Neuron (in vitro differentiated cells): ENCODE results near the gene MAPK1.
"Not testable (repeated sequence)": the region's sequence is repeated elsewhere in the genome, so short reads cannot be mapped to it uniquely, and the experiment has no call there.

Experiments
- H2AFZ ChIP-seq: one replicate; pipeline ENCODE4 v1.6.1; 2013; ENCODE audit warnings: low read depth, mild to moderate bottlenecking, inconsistent platforms, low read length, moderate library complexity
- H3K27me3 ChIP-seq: one replicate; pipeline ENCODE4 v1.6.1; 2013; ENCODE audit warnings: low read length; ENCODE audit not compliant: insufficient read depth
- H3K36me3 ChIP-seq: one replicate; pipeline ENCODE4 v1.6.1; 2013; ENCODE audit warnings: low read length; ENCODE audit not compliant: insufficient read depth
- H3K4me1 ChIP-seq: one replicate; pipeline ENCODE4 v1.6.1; 2013; ENCODE audit warnings: low read length; ENCODE audit not compliant: insufficient read depth
- H3K4me3 ChIP-seq: 2 replicates; pipeline ENCODE4 v1.5.1; 2013; ENCODE audit warnings: mild to moderate bottlenecking, low read length, moderate library complexity
- H3K9me3 ChIP-seq: one replicate; pipeline ENCODE4 v1.6.1; 2013; ENCODE audit warnings: low read length

Gene MAPK1

DNA sequence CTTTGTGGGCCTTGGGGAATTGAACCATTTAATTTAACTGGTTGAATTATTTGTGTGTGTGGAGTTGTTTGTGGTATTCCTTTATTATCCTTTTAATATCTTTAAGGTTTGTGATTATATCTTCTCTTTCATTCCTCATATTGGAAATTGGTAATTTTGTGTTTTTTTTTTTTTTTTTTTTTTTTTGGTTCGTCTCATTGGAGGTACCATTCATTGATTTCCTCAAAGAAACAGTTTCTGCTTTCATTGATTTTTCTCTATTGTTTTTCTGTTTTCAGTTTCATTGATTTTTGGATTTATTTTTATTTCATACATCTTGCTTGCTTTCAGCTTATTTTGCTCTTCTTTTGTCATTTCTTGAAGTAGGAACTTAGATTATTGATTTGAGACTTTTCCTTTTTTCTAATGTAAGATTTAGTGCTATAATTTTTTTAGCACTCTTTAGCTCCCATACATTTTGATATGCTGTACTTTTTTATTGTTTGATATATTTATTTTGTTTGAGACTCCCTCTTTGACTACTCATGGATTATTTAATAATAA is 31.0 kb upstream of the MAPK1 start:
- no peaks in the 10 kb centered on the region for H3K27me3 ChIP-seq
- H2AFZ ChIP-seq: no peak overlapping the region
- no peaks in the 10 kb centered on the region for H3K36me3 ChIP-seq
- H3K9me3 ChIP-seq: no peaks in the 10 kb centered on the region
- H3K4me3 ChIP-seq: no peak overlapping the region
- H3K4me1 ChIP-seq: no peaks in the 10 kb centered on the region

DNA sequence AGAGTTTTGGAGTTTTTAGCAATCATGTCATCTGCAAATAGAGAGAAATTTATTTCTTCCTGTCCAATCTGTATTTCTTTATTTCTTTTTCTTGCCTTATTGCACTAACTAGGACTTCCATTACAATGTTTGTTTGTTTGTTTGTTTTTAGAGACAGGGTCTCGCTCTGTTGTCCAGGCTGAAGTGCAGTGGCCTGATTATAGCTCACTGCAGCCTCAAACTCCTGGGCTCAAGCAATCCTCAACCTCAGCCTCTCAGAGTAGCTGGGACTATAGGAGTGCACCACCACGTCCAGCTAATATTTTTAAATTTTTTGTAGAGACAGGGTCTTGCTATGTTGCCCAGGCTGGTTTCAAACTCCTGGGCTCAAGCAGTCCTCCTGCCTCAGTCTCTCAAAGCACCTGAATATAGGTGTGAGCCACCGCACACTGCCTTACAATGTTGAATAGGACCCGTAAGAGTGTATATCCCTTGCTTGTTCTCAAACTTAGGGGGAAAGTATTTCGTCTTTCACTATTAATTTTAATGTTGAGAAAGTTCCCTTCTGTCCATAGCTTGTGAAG is 29.6 kb upstream of the MAPK1 start:
- no peaks in the 10 kb centered on the region for H3K9me3 ChIP-seq
- H3K4me1 ChIP-seq: no peaks in the 10 kb centered on the region
- H3K36me3 ChIP-seq: no peaks in the 10 kb centered on the region
- no peaks in the 10 kb centered on the region for H3K27me3 ChIP-seq
- no peak overlapping the region for H2AFZ ChIP-seq
- no peak overlapping the region for H3K4me3 ChIP-seq

DNA sequence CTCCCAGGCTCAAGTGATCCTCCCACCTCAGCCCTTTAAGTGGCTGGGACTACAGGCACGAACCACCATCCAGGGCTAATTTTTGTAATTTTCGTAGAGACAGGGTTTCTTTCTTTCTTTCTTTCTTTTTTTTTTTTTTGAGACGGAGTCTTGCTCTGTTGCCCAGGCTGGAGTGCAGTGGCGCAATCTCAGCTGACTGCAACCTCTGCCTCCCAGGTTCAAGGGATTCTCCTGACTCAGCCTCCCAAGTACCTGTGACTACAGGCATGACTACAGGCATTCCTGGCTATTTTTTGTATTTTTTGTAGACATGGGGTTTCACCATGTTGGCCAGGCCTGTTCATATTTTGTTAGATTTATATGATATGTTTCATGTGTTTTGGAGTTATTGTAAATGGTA is 28.8 kb upstream of the MAPK1 start:
- not testable (repeated sequence) for H3K9me3 ChIP-seq, H3K4me3 ChIP-seq

DNA sequence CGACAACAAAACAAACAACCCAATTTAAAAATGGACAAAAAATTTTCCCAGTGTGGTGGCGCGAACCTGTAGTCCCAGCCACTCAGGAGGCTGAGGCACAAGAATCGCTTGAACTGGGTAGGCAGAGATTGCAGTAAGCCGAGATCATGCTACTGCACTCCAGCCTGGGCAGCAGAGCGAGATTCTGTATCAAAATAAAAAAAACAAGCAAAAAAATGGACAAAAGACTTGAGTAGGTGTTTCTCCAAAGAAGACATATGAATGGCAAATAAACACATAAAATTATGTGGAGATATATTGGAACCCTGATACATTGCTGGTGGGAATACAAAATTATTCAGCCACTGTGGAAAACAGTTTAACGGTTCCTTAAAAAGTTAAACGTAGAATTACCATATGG is 27.4 kb upstream of the MAPK1 start:
- Histone ChIP-seq H3K9me3 (no peaks in the 10 kb centered on the region), H3K4me1 (peaks cover under 1% of the 10 kb centered on the region), H3K27me3 (no peaks in the 10 kb centered on the region), H3K36me3 (no peaks in the 10 kb centered on the region), H2AFZ (no peak overlapping the region), H3K4me3 (no peak overlapping the region)

More for the DNA sequence above, 28.8 kb upstream of the MAPK1 start:
- not testable (repeated sequence) for H3K36me3 ChIP-seq, H2AFZ ChIP-seq, H3K27me3 ChIP-seq, H3K4me1 ChIP-seq

DNA sequence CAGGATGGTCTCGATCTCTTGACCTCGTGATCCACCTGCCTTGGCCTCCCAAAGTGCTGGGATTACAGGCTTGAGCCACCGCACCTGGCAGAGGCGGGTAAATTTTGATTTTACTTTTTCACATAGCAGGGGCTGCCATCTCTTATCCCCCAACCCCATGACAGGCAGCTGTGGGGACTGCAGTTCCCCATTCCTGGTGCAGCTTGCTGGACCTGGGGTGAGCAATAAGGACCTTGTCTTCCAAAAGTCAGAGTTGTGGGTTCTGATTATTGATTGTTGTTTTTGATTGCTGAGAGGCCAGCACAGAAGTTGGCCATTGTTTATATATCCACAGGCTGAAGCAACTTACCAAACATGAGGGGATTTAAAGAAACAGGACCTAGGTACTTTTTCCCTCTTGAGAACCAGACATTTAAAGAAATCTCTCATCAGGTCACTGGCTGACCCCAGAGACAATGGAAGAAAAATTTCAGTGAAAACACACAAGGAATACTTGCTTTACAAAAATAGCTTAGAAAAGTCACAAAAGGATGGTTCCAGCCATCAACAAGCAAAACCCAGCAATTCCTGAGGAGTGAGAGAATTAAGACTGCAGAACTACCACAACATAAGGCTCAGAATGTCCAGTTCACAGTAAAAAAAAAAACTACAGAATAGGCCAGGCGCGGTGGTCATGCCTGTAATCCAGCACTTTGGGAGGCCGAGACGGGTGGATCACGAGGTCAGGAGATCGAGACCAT is 22.0 kb upstream of the MAPK1 start:
- no peak overlapping the region for H3K4me3 ChIP-seq
- no peak overlapping the region for H2AFZ ChIP-seq
- peaks cover 4% of the 10 kb centered on the region for H3K4me1 ChIP-seq
- H3K27me3 ChIP-seq: no peaks in the 10 kb centered on the region
- H3K36me3 ChIP-seq: no peaks in the 10 kb centered on the region
- no peaks in the 10 kb centered on the region for H3K9me3 ChIP-seq

DNA sequence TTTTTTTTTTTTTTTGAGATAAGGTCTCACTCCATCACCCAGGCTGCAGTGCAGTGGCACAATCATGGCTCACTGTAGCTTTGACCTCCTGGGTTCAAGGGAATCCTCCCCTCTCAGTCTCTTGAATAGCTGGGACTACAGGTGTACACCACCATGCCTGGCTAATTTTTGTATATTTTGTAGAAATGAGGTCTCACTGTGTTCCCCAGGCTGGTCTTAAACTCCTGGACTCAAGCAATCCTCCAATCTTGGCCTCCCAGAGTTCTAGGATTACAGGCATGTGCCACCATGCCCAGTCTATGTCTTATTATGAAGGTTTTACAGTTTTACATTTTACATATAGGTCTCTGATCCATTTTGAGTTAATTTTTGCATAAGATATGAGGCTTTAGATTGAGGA is 20.4 kb upstream of the MAPK1 start:
- Histone ChIP-seq H3K4me1 (peaks cover 4% of the 10 kb centered on the region), H3K9me3 (no peaks in the 10 kb centered on the region), H2AFZ (no peak overlapping the region), H3K27me3 (no peaks in the 10 kb centered on the region), H3K4me3 (no peak overlapping the region), H3K36me3 (no peaks in the 10 kb centered on the region)

DNA sequence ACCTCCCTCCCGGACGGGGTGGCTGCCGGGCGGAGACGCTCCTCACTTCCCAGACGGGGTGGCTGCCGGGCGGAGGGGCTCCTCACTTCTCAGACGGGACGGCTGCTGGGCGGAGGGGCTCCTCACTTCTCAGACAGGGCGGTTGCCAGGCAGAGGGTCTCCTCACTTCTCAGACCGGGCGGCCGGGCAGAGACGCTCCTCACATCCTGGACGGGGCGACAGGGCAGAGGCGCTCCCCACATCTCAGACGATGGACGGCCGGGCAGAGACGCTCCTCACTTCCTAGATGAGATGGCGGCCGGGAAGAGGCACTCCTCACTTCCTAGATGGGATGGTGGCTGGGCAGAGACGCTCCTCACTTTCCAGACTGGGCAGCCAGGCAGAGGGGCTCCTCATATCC is 16.5 kb upstream of the MAPK1 start:
- not testable (repeated sequence) for H3K4me3 ChIP-seq, H3K9me3 ChIP-seq, H2AFZ ChIP-seq, H3K27me3 ChIP-seq, H3K4me1 ChIP-seq, H3K36me3 ChIP-seq

DNA sequence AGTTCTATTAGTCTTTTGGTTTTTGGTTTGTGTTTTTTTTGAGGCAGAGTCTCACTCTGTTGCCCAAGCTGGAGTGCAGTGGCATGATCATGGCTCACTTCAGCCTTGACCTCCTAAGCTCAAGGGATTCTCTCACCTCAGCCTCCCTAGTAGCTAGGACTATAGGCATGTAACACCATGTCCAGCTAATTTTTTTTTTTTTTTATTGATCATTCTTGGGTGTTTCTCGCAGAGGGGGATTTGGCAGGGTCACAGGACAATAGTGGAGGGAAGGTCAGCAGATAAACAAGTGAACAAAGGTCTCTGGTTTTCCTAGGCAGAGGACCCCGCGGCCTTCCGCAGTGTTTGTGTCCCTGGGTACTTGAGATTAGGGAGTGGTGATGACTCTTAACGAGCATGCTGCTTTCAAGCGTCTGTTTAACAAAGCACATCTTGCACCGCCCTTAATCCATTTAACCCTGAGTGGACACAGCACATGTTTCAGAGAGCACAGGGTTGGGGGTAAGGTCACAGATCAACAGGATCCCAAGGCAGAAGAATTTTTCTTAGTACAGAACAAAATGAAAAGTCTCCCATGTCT is 15.4 kb upstream of the MAPK1 start:
- H3K4me3 ChIP-seq, H2AFZ ChIP-seq, H3K27me3 ChIP-seq, H3K9me3 ChIP-seq, H3K4me1 ChIP-seq, H3K36me3 ChIP-seq: not testable (repeated sequence)

DNA sequence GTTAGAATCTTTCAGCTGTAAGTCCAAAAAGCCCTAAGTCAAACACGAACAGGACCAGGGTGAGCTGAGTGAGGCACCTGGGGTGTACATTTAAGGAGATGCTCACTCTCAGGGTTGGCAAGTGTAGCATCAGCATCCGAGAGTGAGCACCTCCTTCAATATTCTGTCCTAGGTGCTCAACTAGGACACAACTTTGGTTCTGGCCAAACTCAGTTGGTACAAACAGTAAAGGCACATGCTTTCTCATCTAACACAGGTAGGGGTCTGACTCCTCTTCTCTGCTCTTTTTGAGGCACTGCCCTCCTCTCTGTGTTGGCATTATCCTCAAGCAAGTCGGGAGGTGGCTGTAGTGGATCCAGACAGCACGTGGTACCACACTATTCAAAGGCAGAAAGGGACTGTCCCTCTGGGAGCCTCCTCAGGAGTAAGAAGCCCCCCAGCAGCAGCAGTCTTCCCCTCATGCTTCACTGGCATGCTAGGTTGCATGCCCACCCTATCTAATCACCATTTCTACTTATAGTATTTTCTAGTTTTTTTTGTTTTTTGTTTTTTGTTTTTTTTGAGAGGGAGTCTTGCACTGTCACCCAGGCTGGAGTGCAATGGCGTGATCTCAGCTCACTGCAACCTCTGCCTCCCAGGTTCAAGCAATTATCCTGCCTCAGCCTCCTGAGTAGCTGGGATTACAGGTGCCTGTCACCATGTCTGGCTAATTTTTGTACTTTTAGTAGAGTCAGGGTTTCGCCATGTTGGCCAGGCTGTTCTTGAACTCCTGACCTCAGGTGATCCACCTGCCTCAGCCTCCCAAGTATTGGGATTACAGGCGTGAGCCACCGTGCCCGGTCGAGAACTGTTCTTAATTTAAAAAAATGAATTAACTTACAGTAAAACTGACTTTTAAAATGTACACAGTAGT is 14.7 kb upstream of the MAPK1 start:
- no peaks in the 10 kb centered on the region for H3K9me3 ChIP-seq
- H3K4me1 ChIP-seq: no peaks in the 10 kb centered on the region
- H2AFZ ChIP-seq: no peak overlapping the region
- H3K4me3 ChIP-seq: no peak overlapping the region
- no peaks in the 10 kb centered on the region for H3K36me3 ChIP-seq
- H3K27me3 ChIP-seq: no peaks in the 10 kb centered on the region

DNA sequence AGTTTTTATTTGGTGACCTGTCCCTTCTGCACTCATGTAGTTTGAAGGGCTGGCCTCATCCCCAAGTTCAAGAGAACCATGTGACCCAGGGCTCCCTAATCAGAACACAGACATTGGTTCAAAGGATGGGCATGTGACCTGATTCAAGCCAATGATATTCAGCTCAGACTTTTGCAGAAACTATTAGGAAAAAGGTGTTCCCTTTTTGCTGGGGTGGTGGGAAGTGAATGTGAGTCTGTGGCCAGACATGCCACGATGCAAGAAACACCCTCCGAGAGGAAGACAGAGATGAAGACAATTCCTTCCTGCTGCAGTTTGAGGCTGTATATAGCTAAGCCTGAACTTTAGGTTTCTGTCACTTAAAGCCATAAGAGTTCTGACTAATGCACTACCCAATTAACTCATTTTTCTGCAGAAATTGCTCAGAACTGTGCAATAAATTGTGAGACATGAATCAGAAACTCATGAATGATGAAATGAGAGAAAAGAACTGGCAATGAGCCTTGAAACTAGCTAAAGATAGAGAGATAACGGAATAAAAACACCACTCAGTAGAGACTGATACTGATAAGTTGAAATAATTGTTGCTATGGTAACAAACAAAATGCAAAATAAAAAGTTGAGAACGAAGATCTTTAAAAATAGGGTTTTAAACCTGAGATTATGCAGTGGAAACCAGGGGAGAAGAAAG is 9.2 kb upstream of the MAPK1 start:
- no peaks in the 10 kb centered on the region for H3K4me1 ChIP-seq
- H3K27me3 ChIP-seq: no peaks in the 10 kb centered on the region
- no peak overlapping the region for H2AFZ ChIP-seq
- no peaks in the 10 kb centered on the region for H3K9me3 ChIP-seq
- H3K4me3 ChIP-seq: no peak overlapping the region
- H3K36me3 ChIP-seq: no peaks in the 10 kb centered on the region

DNA sequence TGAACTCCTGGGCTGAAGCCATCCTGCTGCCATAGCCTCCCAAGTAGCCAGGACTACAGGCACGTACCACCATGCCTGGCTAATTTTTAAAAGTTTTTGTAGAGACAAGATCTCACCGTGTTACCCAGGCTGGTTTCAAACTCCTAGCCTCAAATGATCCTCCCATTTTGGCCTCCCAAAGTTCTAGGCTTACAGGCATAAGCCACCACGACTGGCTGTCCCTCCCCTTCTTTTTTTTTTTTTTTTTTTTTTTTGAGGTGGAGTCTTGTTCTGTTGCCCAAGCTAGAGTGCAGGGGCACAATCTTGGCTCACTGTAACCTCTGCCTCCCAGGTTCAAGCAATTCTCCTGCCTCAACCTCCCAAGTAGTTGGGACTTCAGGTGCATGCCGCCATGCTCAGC is 7.5 kb upstream of the MAPK1 start:
- not testable (repeated sequence) for H3K4me3 ChIP-seq, H3K36me3 ChIP-seq, H3K27me3 ChIP-seq, H2AFZ ChIP-seq, H3K9me3 ChIP-seq, H3K4me1 ChIP-seq

DNA sequence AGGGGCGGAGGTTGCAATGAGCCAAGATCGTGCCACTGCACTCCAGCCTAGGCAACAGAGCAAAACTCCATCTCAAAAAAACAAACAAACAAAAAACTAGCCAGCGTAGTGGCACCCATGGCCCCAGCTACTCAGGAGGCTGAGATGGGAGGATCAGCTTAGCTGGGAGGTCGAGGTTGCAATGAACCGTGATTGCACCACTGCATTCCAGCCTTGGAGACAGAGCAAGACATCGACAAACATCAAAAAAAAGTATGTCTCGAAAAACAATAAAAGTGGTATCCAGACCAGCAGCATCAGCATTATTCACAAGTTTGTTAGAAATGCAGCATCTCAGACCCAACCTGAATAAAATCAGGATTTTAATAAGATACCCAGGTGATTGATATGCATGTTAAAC is 6.2 kb upstream of the MAPK1 start:
- Histone ChIP-seq H3K27me3 (no peaks in the 10 kb centered on the region), H2AFZ (no peak overlapping the region), H3K9me3 (no peaks in the 10 kb centered on the region), H3K4me1 (no peaks in the 10 kb centered on the region), H3K36me3 (no peaks in the 10 kb centered on the region), H3K4me3 (no peak overlapping the region)
